Eye (tissue), 1 donor: ENCODE measurements around the gene THSD7A.
A peak's percentile ranks its signal among the peaks of the same experiment; 100 is the strongest.

Experiments
- DNase-seq: peaks from one replicate; pipeline ENCODE4 v3.0.0-alpha.2; 2015

Gene THSD7A

GRCh38 chr7:11437994-11438393 is 394.0 kb downstream of the THSD7A start:
- DNase-seq: no peak

GRCh38 chr7:11436773-11437524 is 395.0 kb downstream of the THSD7A start:
- no peak for DNase-seq

DNA sequence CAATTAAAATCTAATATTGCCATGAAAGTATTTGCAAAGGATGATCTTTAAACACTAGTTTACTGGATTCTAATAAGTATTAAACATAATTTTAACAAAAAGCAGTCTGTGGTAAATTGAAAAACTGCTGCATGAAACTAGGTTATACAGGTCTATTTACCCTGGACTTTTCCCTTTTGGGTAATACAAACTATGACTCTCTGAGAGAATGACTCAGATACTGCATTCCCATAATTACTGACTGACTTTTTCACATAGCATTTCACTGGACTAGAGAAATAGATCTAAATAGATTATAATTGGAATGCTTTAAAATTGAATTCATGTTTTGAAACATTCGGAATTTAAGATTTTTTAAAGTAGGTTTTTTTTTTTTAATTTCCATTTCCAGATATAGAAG is 395.7 kb downstream of the THSD7A start:
- no peak for DNase-seq

DNA sequence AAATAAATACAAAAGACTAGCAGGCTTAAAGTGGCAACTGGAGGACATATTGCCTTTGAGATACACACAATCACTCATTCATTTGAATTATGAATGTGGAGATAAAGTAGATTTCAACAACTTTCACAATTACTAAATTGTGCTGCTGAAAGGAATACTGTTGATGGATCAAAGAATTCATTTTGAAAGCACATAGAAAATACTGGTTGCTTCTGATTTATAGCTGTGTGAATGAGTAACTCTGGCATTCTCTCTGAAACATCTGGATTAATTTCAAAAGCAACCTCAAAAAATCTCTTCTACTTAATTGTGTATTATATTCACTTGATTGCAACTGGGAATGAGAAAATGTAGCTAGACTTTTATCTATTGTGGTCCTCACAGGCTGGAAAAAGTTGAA is 397.6 kb downstream of the THSD7A start:
- DNase-seq: no peak

GRCh38 chr7:11430841-11431240 is 401.2 kb downstream of the THSD7A start:
- no peak for DNase-seq

DNA sequence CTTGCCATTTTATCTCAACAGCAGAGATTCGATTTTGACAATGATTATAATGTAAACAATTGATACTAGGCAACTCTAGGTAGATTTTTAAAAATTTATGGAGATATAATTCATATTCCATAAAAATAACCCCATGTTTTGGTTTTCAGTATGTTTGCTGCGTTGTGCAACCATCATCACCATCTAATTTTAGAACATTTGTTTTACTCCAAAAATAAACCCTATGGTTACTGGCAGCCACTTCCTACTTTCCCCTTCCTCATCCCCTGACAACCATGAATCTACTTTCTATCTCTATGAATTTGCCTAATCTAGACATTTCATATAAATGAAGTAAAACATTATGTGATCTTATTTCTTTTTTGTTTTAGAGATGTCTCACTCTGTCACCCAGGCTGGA is 401.9 kb downstream of the THSD7A start:
- DNase-seq: no peak

DNA sequence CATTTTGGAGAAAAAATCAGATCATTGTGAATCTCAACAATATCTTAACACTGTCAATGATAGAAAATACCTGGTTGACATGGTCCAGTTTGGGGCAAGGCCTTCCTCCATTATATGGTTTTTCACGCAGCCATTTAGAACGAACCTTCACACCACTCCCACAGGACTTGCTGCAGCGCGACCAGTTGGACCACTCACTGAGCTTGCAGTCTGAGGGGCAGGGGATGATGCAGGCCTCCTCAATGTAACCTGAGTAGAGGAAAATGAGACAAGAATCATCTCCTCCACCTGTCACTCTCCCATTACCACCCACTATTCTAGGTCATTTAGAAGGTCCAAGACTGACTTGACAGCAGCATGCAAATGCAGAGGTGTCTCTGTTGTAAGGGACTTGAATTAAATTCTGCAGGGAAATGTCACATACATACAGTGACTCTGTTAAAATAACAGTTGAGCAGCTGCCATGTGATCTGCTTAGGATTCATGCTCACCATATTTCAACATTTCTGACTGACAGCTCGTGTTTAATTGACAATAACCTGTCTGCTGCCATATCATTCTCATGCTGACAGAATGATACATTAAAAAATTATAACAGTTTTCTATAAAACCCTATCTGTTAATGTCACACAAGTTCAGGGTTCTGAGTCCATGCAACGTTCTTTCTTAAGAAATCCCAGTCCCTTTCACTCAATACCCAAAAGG is 403.0 kb downstream of the THSD7A start:
- DNase-seq: no peak

- peak; percentile 83 for DNase-seq
Measured at GRCh38 chr7:11427686-11428273, 404.2 kb downstream of the THSD7A start.

DNA sequence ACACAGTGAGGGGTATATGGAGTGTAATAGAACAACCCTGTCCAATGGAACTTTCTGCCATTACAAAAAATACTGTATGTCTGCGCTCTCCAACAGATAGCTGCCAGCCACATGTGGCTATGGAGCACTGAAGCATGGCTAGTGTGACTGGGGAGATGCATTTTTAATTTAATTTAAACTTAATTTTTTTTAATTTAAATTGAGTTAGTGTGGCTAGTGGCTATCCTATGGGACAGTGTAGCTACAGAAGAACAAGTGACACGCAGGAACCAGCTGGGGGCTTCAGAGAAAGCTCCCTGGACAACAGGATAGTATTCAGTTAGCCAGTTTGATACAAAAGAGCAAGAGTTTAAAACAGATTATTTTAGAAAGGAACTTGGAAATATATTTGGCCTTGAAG is 408.0 kb downstream of the THSD7A start:
- no peak for DNase-seq

DNA sequence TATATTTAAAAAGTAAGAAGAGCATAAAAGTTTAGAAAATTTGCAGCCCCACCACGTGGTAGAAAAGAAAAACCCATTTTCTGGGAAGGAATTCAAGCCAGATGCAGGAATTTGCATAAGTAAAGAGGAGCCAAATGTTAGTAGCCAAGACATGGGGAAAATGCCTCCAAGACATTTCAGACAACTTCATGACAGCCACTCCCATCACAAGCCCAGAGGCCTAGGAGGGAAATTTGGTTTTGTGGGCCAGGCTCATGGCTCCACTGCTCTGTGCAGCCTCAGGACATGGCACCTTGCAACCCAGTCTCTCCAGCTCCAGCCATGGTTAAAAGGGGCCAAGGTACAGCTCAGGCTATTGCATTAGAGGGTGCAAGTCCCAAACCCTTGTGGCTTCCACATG is 411.9 kb downstream of the THSD7A start:
- DNase-seq: no peak

GRCh38 chr7:11416641-11417458 is 415.1 kb downstream of the THSD7A start:
- DNase-seq: no peak

DNA sequence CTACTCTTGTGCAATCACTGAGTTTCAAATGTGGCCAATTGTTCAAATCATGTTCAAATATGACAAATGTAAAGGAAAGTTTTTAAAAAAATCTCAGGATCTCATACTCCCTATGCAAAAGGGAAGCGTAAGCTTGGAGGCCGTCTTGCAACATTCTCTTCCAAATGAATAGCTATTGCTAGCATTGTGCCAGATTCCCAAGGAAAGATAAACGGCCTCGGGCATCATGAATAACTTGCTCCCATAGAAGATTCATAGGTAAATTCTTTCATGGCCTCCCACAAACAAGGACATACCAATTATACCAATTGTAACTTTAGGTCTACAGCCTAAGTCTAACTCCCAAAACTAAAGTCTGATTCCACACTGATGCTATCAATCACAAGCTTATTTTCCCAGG is 416.9 kb downstream of the THSD7A start:
- no peak for DNase-seq

DNA sequence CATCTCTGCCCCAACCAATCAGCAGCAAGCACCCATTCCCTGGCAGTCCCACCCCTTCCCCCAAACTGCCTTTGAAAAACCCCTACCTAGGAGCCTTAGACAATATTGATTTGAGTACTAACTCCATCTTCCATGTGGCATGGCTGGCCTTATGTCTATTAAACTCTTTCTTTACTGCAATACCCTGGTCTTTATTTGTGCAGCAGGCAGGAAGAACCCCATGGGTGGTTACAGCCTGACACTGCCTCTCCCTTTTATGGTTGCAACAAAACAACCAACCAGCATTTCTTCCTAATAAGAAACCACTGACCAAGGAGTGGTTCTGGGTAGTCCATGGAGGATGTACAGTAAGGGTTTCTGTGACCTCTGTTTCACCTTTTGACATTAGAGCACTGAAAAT is 418.1 kb downstream of the THSD7A start:
- no peak for DNase-seq

DNA sequence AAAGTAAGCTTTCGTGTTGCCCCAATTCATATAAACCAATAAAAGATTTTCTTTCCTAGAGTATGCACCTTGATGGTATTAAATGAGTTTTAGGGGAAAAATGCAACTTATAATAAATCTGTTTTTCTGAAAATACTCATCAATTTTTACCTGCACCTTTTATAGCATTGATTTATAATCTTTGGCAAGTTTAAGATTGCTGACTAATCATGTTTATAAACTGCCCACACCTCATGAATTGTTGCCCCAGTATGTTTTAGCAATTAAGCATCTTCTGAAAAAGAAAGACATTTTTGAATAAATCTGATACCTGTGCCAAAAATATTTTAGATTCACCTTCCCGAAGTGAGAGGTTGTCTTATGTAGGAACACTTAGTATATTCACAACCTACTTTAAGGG is 420.0 kb downstream of the THSD7A start:
- no peak for DNase-seq

GRCh38 chr7:11410656-11411644 is 421.0 kb downstream of the THSD7A start:
- peak; percentile 78 for DNase-seq

DNA sequence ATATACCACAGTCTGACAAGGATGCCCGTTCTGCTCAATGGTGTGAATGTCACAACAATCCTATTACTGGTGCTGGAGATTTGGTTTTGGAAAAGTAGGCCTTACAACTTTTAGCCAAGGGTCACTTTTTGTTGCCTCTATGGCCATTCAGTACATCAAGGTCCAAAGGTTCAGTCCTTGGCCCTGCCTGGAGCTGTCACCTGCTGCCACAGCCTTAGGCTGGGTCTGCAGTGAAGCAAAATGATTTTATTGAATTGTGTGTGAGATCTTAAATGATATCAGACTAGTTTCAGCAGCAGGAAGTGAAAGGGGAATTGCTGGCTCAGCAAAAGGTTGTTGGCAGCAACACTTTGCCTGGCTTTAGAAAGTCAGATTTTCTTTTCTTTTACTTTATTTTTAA is 427.6 kb downstream of the THSD7A start:
- no peak for DNase-seq

GRCh38 chr7:11403781-11404180 is 428.2 kb downstream of the THSD7A start:
- no peak for DNase-seq

DNA sequence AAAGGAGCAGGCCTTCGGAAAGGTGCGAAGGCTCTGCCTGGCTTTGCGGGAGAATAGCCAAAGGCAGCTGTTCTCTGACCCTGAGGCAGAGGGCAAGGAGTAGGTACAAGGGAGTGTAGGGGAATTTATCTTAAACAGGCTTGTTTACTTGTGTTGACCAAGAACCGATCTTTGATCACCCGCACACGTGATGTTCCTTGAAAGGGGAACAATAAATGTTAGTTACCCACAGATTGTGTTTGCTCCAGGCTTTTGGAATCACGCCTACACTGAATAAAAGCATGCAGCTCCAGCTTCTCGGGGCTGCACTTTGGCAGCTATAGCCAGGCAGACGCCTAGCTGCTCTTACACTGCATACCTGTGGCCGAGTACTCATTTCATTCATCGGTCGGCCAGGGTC is 437.6 kb downstream of the THSD7A start:
- DNase-seq: no peak

DNA sequence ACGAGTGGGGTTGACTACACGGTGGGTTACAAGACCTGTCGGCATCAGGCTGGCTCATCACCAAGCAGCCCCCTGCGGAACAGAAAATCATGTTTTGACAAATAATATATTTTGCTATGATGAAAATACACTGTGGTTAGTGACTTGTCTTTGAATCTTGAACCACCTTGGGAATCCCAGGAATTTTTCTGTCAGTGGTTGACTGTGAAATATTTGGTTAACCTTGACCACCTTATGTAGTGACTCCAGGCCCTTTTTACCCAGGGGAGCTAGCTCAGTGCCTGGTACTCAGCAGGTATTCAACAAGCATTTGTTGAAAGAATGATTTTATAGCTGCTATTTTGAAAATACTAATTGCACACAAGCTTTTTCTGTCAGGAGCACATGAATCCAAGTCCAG is 452.4 kb downstream of the THSD7A start:
- DNase-seq: no peak

GRCh38 chr7:11376529-11376928 is 455.5 kb downstream of the THSD7A start:
- DNase-seq: no peak

DNA sequence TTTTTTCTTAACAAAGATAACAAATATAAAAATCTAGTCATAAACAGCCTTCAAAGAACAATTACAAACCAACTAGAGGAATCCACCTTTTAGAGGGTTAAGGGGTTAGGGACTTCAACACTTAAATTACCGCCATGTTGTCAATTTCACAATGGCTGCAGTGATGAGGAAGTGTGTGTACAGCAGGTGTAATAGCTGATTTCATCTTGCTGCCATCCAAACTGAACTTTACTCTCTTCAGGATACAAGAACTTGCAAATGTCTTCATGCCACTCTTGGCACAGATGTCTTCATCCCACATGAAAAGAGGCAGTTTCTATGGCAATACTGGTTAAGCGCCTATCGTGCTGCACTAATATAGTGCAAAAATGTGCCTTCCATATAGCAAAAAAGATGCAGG is 457.4 kb downstream of the THSD7A start:
- DNase-seq: no peak

DNA sequence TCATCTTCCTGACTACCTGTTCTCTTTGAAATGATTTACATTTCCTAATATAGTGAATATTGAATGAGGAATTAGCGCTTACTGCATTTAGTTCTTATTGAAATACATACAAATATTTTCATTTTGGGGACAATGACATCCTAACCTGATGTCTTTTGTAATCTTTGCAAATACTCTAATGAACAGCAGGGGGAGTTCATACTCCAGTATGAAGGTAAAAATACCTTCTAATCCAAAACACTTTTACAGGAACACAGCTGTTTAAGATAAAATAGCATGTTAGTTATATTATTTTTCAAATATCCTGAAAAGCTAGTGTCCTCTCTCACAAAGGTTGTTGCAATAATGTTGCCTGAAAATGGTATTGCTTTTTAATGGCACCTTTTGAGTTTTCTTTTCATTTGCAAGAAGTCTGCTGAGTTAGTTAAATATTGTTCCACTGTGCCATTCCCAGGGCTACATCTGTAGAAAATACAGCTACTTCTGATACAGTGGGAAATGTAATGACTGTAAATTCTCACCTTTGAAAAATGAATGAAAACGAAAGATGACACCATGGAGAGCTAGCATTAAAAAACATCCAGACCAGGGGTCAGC is 458.4 kb downstream of the THSD7A start:
- DNase-seq: peak; percentile 26
